Measurements from ENCODE around the gene CSK. TPM values are rescaled to one million over a fixed set of nuclear protein-coding genes. Genes with fewer than 3 reads are reported as not detected.
"Not testable (repeated sequence)": the region's sequence is repeated elsewhere in the genome, so short reads cannot be mapped to it uniquely, and the experiment has no call there.

Gene CSK
- 100 to 1,000 TPM; 368 to 412 (median 397) TPM for total RNA-seq

DNA sequence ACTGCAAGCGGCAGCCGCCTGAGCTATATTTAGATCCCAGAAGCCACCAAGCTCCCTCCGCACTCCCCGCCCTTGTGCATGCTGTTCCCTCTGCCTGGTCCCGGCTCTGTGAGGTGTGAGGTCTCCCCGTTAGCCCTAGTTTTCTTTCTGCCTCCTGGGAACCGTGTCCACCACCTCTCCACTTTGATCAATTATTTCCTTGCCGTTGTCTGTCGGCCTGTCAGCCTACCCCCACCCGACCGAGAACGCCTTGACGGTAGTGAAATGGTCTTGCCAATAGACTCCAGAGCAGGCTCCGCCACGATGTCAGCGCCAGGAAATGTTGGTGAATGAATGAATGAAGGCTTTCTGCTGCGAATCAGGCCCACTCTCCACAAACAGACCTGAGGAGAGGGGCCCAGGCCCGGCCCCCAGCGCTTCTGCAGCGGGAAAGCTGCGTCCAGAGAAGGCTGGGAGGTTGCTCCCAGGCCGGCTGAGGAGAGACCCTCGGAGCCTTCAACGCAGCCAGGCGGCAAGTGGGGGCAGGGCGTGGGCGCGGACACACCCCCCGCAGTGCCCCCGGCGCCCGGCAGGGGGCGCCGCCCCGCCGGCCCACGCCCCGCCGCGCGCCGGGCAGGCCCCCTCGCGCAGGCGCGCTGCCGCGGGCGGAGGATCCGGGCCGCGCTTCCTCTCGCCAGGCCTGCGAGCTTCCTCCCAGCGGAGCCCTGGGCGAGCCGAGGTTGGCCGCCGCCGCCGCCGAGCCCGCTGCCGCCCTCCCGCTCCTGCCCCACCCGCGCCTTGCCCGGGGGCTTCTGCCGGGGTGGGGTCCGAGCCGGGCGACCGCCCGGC, at the start of gene CSK:
Gene CSK, plus strand, starts transcription at position 650 of the 828 bp plus-strand sequence. CDS start 16,218 bp downstream, outside the sequence.
- DNase-seq = peak; percentile 69
- peaks cover 8% of the 10 kb centered on the region for H3K36me3 Mint-ChIP-seq (ENCODE audit: insufficient read depth)
- H3K4me1 Mint-ChIP-seq (ENCODE audit: low read depth) = peaks cover 74% of the 10 kb centered on the region
- no peaks in the 10 kb centered on the region for H3K27me3 Mint-ChIP-seq (ENCODE audit: low read depth)
- H3K9me3 Mint-ChIP-seq = no peaks in the 10 kb centered on the region
- ATAC-seq = peak; percentile 61 to 62
- peak within 1 kb of the TSS; percentile 91 for H3K4me3 Mint-ChIP-seq

DNA sequence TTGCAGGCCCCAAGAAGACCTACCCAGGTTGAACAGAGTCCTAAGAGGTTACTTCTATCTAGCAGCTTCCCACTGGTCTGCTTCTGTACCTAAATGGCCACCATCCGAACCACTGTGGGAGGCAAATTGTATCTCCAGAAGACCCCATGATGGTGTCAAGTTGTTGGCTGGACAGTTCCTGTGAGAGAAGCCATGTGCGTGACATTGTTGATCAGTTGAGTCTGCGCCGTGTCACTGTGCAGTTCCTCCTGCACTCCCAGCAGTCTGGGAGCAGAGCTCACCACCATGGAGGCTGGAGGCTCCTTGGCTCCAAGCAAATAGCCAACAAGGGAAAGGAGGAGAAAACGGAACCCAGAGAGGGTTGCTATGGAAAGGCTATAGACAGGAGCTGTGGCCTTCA, 49.0 kb upstream of the CSK start:
- no peak for DNase-seq
- Mint-ChIP-seq H3K4me3 (no peak overlapping the region), H3K9me3 (peaks cover 4% of the 10 kb centered on the region)

DNA sequence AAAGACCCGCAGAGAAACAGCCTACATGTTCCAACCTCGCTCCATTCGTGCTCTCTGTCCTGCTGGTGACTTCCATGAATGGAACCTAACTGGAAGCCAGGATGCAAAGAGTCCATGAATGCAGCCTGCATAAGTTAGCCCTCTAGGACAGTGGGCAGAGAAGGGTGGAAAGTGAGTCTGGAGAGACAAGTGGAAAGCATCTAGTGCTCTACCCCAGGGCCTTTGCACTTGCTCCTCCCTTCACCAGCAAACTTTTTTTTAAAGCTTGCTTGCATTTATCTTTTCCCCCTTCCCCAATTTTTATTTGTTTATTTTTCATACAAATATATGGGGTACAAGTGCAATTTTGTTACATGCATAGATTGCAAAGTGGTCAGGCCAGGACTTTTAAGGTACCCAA, 48.6 kb upstream of the CSK start:
- no peak for ATAC-seq
- Mint-ChIP-seq H3K4me1 (ENCODE audit: low read depth) (peaks cover 2% of the 10 kb centered on the region), H3K27me3 (ENCODE audit: low read depth) (peaks cover 29% of the 10 kb centered on the region), H3K4me3 (no peak overlapping the region), H3K9me3 (peaks cover 8% of the 10 kb centered on the region), H3K36me3 (ENCODE audit: insufficient read depth) (no peaks in the 10 kb centered on the region)
- no peak for DNase-seq

More for the DNA sequence above, 49.0 kb upstream of the CSK start:
- H3K4me1 Mint-ChIP-seq (ENCODE audit: low read depth) = no peaks in the 10 kb centered on the region
- H3K36me3 Mint-ChIP-seq (ENCODE audit: insufficient read depth) = no peaks in the 10 kb centered on the region
- ATAC-seq = no peak
- H3K27me3 Mint-ChIP-seq (ENCODE audit: low read depth) = peaks cover 29% of the 10 kb centered on the region

DNA sequence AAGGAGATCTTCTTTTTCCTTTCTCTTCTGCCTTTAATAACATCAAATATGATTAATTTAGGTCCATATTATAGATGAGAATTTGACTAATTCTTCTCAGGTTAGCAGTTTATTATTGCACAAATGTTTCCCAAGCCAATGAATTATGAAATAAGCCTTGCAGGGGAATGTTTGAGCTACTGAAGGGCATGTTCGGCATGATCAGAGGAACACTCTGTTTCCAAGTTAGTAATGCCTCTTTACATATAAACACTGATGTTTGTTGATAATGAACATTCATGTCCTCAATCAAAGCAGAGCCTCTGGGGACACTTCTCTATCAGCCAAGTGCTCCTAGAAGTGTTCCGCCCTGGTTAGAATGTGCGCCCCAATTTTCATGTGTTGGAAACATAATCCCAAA, 46.6 kb upstream of the CSK start:
- Mint-ChIP-seq H3K27me3 (ENCODE audit: low read depth) (peaks cover 26% of the 10 kb centered on the region), H3K9me3 (peaks cover 9% of the 10 kb centered on the region), H3K36me3 (ENCODE audit: insufficient read depth) (no peaks in the 10 kb centered on the region), H3K4me3 (no peak overlapping the region), H3K4me1 (ENCODE audit: low read depth) (peaks cover 3% of the 10 kb centered on the region)
- DNase-seq (no peak), ATAC-seq (no peak)

DNA sequence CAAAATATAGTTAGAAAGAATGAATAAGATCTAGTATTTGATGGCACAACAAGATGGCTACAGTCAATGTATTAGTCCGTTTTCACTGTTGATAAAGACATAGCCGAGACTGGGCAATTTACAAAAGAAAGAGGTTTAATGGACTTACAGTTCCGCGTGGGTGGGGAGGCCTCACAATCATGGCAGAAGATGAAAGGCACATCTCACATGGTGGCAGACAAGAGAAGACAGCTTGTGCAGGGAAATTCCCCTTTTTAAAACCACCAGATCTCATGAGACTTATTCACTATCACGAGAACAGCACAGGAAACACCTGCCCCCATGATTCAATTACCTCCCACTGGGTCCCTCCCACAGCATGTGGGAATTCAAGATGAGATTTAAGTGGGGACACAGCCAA, 43.6 kb upstream of the CSK start:
- Mint-ChIP-seq H3K27me3 (ENCODE audit: low read depth) (peaks cover 32% of the 10 kb centered on the region), H3K9me3 (peaks cover 14% of the 10 kb centered on the region)
- H3K4me3 Mint-ChIP-seq; DNase-seq; H3K4me1 Mint-ChIP-seq (ENCODE audit: low read depth); ATAC-seq; H3K36me3 Mint-ChIP-seq (ENCODE audit: insufficient read depth): not testable (repeated sequence)

DNA sequence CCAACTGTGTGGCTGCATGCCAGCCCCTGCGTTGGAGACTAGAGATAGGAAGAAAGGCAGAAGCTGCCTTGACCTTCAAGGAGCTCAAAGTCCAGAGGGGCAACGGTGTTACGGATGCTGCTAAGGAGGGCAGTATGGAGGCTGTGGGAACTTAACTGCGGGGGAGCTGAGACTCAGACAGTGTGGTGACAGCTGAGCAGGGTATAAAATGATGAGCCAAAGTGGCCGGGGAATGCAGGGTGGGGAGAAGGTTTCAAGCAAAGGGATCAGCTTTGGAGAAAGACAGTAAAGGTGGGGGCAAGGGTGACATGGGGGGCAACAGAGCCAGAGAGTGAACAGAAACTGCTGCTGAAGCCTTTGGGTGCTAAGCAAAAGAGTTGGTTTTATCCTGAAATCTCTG, 39.5 kb upstream of the CSK start:
- Mint-ChIP-seq H3K36me3 (ENCODE audit: insufficient read depth) (no peaks in the 10 kb centered on the region), H3K9me3 (peaks cover 11% of the 10 kb centered on the region), H3K4me3 (no peak overlapping the region), H3K27me3 (ENCODE audit: low read depth) (peaks cover 16% of the 10 kb centered on the region), H3K4me1 (ENCODE audit: low read depth) (peaks cover 3% of the 10 kb centered on the region)
- no peak for DNase-seq
- ATAC-seq = no peak

DNA sequence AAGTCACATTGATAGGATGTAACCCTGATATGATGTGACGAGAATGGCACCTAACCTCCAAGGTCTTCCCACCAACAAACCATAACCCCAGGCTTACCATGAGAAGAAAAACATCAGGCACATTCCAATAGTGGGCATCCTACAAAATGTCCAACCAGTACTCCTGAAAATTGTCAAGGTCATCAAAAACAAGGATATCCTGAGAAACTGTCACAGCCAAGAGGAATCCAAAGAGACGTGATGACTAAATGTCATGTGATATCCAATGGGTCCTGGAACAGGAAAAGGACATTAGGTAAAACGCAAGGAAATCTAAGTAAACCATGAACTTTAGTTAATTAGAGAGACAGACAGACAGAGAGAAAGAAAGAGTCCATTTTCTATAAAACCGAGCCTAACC, 35.5 kb upstream of the CSK start:
- H3K36me3 Mint-ChIP-seq (ENCODE audit: insufficient read depth) = no peaks in the 10 kb centered on the region
- peaks cover 9% of the 10 kb centered on the region for H3K27me3 Mint-ChIP-seq (ENCODE audit: low read depth)
- peaks cover 5% of the 10 kb centered on the region for H3K9me3 Mint-ChIP-seq
- no peak for DNase-seq
- H3K4me3 Mint-ChIP-seq = no peak overlapping the region
- no peak for ATAC-seq
- no peaks in the 10 kb centered on the region for H3K4me1 Mint-ChIP-seq (ENCODE audit: low read depth)

DNA sequence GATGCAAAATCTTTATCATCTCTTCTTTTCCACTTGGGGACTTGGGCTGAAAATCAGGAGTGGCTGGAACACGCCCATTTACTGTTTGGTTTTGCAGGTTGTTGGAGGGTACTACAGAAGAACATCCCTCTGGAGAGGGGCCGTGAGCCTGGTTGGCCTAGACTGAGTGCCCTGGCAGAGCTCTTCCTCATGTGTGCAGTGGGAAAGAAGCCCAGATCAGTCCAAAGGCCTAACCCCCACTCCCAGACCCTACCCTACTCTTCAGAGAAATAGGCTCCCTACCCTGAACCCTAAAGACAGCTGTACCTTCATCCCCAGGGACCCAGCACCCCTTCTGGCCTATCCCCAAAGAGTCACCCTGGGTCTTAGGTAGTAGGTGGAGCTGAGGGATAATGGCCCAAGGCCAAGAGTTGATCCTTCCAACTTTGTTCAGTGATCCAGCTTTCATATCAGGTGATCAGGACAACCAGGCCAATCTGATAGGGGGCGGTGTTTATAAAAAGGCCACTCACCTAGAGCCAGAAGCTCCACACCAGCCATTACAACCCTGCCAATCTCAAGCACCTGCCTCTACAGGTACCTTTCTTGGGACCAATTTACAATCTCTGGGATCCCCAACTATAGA, 33.4 kb upstream of the CSK start, which contains the start of gene CYP1A2:
Gene CYP1A2, plus strand, starts transcription at position 524 of the 625 bp plus-strand sequence. CDS start 894 bp downstream, outside the sequence.
- Mint-ChIP-seq H3K4me1 (ENCODE audit: low read depth) (no peaks in the 10 kb centered on the region), H3K4me3 (no peak within 1 kb of the TSS), H3K27me3 (ENCODE audit: low read depth) (no peaks in the 10 kb centered on the region), H3K9me3 (no peaks in the 10 kb centered on the region), H3K36me3 (ENCODE audit: insufficient read depth) (no peaks in the 10 kb centered on the region)
- ATAC-seq = no peak
- DNase-seq = no peak

DNA sequence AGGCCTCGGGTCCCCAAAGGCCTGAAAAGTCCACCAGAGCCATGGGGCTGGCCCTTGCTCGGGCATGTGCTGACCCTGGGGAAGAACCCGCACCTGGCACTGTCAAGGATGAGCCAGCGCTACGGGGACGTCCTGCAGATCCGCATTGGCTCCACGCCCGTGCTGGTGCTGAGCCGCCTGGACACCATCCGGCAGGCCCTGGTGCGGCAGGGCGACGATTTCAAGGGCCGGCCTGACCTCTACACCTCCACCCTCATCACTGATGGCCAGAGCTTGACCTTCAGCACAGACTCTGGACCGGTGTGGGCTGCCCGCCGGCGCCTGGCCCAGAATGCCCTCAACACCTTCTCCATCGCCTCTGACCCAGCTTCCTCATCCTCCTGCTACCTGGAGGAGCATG, 32.0 kb upstream of the CSK start:
- no peak for ATAC-seq
- Mint-ChIP-seq H3K4me3 (no peak overlapping the region), H3K36me3 (ENCODE audit: insufficient read depth) (no peaks in the 10 kb centered on the region), H3K9me3 (no peaks in the 10 kb centered on the region), H3K4me1 (ENCODE audit: low read depth) (no peaks in the 10 kb centered on the region), H3K27me3 (ENCODE audit: low read depth) (no peaks in the 10 kb centered on the region)
- no peak for DNase-seq

DNA sequence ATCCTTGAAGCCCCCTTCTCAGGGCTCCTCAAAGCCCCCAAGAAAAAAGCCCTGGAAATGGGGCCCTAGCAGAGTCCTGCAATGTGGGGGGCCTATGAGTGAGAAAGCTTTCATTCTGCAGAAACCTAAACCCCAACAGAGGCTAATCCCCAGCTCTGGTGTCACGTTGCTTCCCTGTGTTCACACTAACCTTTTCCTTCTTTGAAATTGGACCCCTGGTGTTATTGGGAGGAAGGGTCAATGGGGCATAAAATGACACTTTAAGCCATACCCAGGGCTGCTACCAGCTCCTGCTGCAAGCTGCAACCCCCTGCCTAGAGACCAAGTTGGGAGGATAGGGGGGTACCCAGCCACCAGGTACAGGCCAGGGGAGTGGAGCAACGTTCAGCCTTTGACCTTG, 31.1 kb upstream of the CSK start:
- no peak for ATAC-seq
- H3K4me3 Mint-ChIP-seq = no peak overlapping the region
- no peaks in the 10 kb centered on the region for H3K27me3 Mint-ChIP-seq (ENCODE audit: low read depth)
- no peak for DNase-seq
- no peaks in the 10 kb centered on the region for H3K9me3 Mint-ChIP-seq
- H3K4me1 Mint-ChIP-seq (ENCODE audit: low read depth) = no peaks in the 10 kb centered on the region
- H3K36me3 Mint-ChIP-seq (ENCODE audit: insufficient read depth) = no peaks in the 10 kb centered on the region

DNA sequence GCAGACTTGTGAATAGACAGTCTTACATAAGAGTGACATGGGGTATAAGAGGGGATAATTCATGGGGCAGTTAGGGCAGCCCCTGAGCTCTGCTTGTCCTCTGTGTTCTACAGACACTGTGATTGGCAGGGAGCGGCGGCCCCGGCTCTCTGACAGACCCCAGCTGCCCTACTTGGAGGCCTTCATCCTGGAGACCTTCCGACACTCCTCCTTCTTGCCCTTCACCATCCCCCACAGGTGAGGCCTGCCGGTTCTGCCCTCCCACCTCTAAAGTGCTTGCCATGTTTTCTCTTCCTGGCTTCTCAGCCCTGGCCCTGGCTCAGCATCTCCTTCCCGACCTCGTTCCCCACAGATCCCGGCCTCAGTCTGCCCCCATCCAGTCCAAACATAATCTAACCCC, 29.9 kb upstream of the CSK start:
- DNase-seq (no peak), ATAC-seq (no peak)
- Mint-ChIP-seq H3K4me3 (no peak overlapping the region), H3K36me3 (ENCODE audit: insufficient read depth) (no peaks in the 10 kb centered on the region), H3K4me1 (ENCODE audit: low read depth) (no peaks in the 10 kb centered on the region), H3K27me3 (ENCODE audit: low read depth) (no peaks in the 10 kb centered on the region), H3K9me3 (no peaks in the 10 kb centered on the region)

DNA sequence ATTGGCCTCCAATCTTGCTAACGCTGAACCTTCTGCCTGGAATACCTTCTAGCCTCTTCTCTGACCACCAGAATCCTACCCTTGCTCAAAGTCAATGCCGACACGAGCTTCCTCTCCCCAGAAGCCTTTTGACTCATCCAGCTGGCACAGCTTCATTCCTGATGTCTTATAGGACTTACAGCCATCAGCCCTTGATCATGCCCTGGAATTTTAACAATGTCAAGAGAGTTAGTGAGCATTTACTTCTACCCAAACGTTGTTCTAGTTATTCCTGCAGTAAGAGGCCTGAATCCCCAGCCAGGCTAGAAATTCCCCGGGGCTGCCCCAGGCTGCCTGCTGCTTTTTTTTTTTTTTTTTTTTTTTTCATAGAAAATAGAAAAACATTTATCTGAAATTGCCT, 29.3 kb upstream of the CSK start:
- ATAC-seq (no peak), DNase-seq (no peak)
- Mint-ChIP-seq H3K27me3 (ENCODE audit: low read depth) (no peaks in the 10 kb centered on the region), H3K4me1 (ENCODE audit: low read depth) (no peaks in the 10 kb centered on the region), H3K9me3 (no peaks in the 10 kb centered on the region), H3K4me3 (no peak overlapping the region), H3K36me3 (ENCODE audit: insufficient read depth) (no peaks in the 10 kb centered on the region)

DNA sequence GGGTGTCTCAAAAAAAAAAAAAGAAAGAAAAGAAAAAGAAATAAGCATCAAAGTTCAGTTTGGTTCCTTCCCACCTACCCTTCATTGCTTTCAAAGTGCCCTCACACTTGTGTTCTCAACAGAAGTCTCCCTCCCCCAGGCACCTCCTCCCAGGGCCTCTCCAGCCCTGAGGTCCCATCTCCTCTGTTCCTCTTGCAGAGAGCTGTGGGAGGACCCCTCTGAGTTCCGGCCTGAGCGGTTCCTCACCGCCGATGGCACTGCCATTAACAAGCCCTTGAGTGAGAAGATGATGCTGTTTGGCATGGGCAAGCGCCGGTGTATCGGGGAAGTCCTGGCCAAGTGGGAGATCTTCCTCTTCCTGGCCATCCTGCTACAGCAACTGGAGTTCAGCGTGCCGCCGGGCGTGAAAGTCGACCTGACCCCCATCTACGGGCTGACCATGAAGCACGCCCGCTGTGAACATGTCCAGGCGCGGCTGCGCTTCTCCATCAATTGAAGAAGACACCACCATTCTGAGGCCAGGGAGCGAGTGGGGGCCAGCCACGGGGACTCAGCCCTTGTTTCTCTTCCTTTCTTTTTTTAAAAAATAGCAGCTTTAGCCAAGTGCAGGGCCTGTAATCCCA, 27.2 kb upstream of the CSK start:
- Mint-ChIP-seq H3K4me3 (no peak overlapping the region), H3K4me1 (ENCODE audit: low read depth) (no peaks in the 10 kb centered on the region), H3K36me3 (ENCODE audit: insufficient read depth) (no peaks in the 10 kb centered on the region), H3K27me3 (ENCODE audit: low read depth) (no peaks in the 10 kb centered on the region), H3K9me3 (no peaks in the 10 kb centered on the region)
- no peak for ATAC-seq
- no peak for DNase-seq

DNA sequence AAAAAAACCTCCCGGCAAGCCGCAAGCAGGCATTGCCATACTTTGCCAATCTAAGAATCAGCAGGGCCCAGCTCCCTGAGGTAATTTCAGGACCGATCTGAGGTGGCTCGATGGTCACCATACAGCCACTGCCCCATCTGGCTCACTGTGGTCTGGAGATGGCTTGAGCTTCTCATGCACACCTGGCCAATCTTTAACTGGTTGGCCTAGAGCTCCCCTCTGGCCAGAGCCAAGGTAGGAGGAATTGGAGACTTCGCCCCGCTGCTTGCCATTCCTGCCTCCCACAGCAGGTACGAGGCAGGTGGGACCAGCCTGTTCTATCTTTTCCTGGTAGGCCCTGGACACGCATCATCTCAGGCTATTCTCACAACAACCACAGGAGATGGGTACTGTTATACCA, 23.1 kb upstream of the CSK start:
- DNase-seq (no peak), ATAC-seq (no peak)
- H3K4me1 Mint-ChIP-seq (ENCODE audit: low read depth) = no peaks in the 10 kb centered on the region

DNA sequence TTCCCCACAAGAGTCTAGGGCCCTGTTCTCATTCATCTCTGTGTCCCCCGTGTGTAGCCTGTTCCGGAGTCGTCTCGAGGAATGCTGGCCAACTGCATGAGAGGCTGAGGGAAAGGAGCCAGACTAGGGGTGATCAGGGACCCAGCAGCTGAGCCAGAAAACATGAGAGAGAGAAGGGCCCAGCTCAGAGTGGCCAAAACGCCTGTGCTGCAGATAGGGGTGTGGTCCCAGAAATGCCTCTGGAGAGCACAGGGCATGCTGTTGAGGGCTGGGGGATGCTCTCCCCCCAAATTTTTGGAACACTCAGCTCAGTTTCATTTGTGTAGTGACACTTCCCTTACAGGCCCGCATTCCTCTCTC, 19.1 kb upstream of the CSK start:
- Mint-ChIP-seq H3K9me3 (no peaks in the 10 kb centered on the region), H3K4me3 (no peak overlapping the region), H3K4me1 (ENCODE audit: low read depth) (no peaks in the 10 kb centered on the region), H3K36me3 (ENCODE audit: insufficient read depth) (no peaks in the 10 kb centered on the region), H3K27me3 (ENCODE audit: low read depth) (peaks cover 2% of the 10 kb centered on the region)
- no peak for DNase-seq
- no peak for ATAC-seq

More for the DNA sequence above, 23.1 kb upstream of the CSK start:
- Mint-ChIP-seq H3K9me3 (no peaks in the 10 kb centered on the region), H3K36me3 (ENCODE audit: insufficient read depth) (no peaks in the 10 kb centered on the region), H3K27me3 (ENCODE audit: low read depth) (no peaks in the 10 kb centered on the region), H3K4me3 (no peak overlapping the region)

All from activated T-cell treated with anti-CD3 and anti-CD28 coated beads, Interleukin-2, amount 50 U/mL, for 4 hours (primary cell).